Hematopoietic multipotent progenitor cell treated with erythropoietin and hydrocortisone succinate and interleukin-3 and kit ligand, for 8 days (in vitro differentiated cells): Measurements from ENCODE around the gene NOP53.
"Not testable (repeated sequence)": the region's sequence is repeated elsewhere in the genome, so short reads cannot be mapped to it uniquely, and the experiment has no call there.

Experiments
- DNase-seq: peaks from one replicate; pipeline ENCODE4 v3.0.0-alpha.2; 2015

The NOP53 gene

GRCh38 chr19:47778049-47778953, 33.0 kb downstream of the NOP53 start, which contains the start of gene SELENOW:
SELENOW (plus strand) TSS chr19:47778703; CDS start chr19:47778786, 83 bp downstream.
- peak; percentile 69 for DNase-seq

GRCh38 chr19:47778954-47779351, 33.6 kb downstream of the NOP53 start:
- DNase-seq = peak; percentile 9

- no peak for DNase-seq
Observed at GRCh38 chr19:47779524-47780214, 34.3 kb downstream of the NOP53 start.

GRCh38 chr19:47780215-47780551, 34.8 kb downstream of the NOP53 start:
- no peak for DNase-seq

GRCh38 chr19:47781590-47782262, 36.4 kb downstream of the NOP53 start:
- no peak for DNase-seq

- no peak for DNase-seq
Observed at GRCh38 chr19:47786566-47786965, 41.2 kb downstream of the NOP53 start.

GRCh38 chr19:47787307-47787706, 42.0 kb downstream of the NOP53 start:
- not testable (repeated sequence) for DNase-seq

- DNase-seq = not testable (repeated sequence)
Observed at GRCh38 chr19:47789811-47790210, 44.5 kb downstream of the NOP53 start.

GRCh38 chr19:47790398-47790814, 45.1 kb downstream of the NOP53 start:
- DNase-seq = peak; percentile 69

GRCh38 chr19:47792616-47793015, 47.3 kb downstream of the NOP53 start:
- no peak for DNase-seq

GRCh38 chr19:47794526-47794925, 49.2 kb downstream of the NOP53 start:
- DNase-seq = no peak

- DNase-seq = no peak
Observed at GRCh38 chr19:47796785-47797184, 51.4 kb downstream of the NOP53 start.

- DNase-seq = no peak
Observed at GRCh38 chr19:47797996-47798903, 52.9 kb downstream of the NOP53 start.

GRCh38 chr19:47798904-47799266, 53.5 kb downstream of the NOP53 start:
- no peak for DNase-seq

- no peak for DNase-seq
Observed at GRCh38 chr19:47801270-47801669, 55.9 kb downstream of the NOP53 start.

GRCh38 chr19:47802521-47803043, 57.2 kb downstream of the NOP53 start:
- DNase-seq = no peak

- not testable (repeated sequence) for DNase-seq
Observed at GRCh38 chr19:47803148-47803547, 57.8 kb downstream of the NOP53 start.

GRCh38 chr19:47803671-47804070, 58.3 kb downstream of the NOP53 start:
- not testable (repeated sequence) for DNase-seq

- not testable (repeated sequence) for DNase-seq
Observed at GRCh38 chr19:47804451-47804850, 59.1 kb downstream of the NOP53 start, which contains the start of gene TPRX1. TPRX1 (minus strand) TSS chr19:47804551; CDS start chr19:47804539, 12 bp downstream.

- DNase-seq = no peak
Observed at GRCh38 chr19:47805313-47805712, 60.0 kb downstream of the NOP53 start.

- no peak for DNase-seq
Observed at GRCh38 chr19:47806435-47806834, 61.1 kb downstream of the NOP53 start.
